IMR-90 (cell line): Measurements from ENCODE around the gene ST3GAL4.

ENCODE experiments used
- BHLHE40 ChIP-seq: fragments of 150-350 bp; IDR thresholded peaks from 2 replicates; pipeline ENCODE4 v1.6.1; 2016; ENCODE audit warnings: mild to moderate bottlenecking, low read depth, low read length
- CEBPB ChIP-seq: IDR thresholded peaks from 2 replicates; pipeline ENCODE4 v1.6.1; 2012; ENCODE audit warnings: low read depth, low read length, improper control_type of control experiment
- CTCF ChIP-seq: conservative IDR thresholded peaks from 2 replicates; pipeline ENCODE4 v1.5.1; 2012; ENCODE audit warnings: mild to moderate bottlenecking, low read depth, low read length, improper control_type of control experiment
- ELK1 ChIP-seq: fragments of 150-350 bp; IDR thresholded peaks from 2 replicates; pipeline ENCODE4 v1.6.1; 2016; ENCODE audit warnings: low read depth, mild to moderate bottlenecking, low read length, moderate library complexity, borderline replicate concordance
- MAFK ChIP-seq: IDR thresholded peaks from 2 replicates; pipeline ENCODE4 v1.6.1; 2012; ENCODE audit warnings: low read depth, low read length, improper control_type of control experiment
- MAZ ChIP-seq: IDR thresholded peaks from 2 replicates; pipeline ENCODE4 v1.6.1; 2012; ENCODE audit warnings: low read depth, mild to moderate bottlenecking, low read length, improper control_type of control experiment, moderate library complexity, borderline replicate concordance
- POLR2A ChIP-seq: IDR thresholded peaks from 2 replicates; pipeline ENCODE4 v1.6.1; 2012; ENCODE audit warnings: mild to moderate bottlenecking, low read depth, low read length
- RAD21 ChIP-seq: IDR thresholded peaks from 2 replicates; pipeline ENCODE4 v1.6.1; 2012; ENCODE audit warnings: low read length, improper control_type of control experiment
- RCOR1 ChIP-seq: IDR thresholded peaks from 2 replicates; pipeline ENCODE4 v1.6.1; 2012; ENCODE audit warnings: mild to moderate bottlenecking, low read length, improper control_type of control experiment; ENCODE audit not compliant: insufficient replicate concordance
- RFX5 ChIP-seq: IDR thresholded peaks from 2 replicates; pipeline ENCODE4 v1.8.0; 2012; ENCODE audit warnings: low read depth, mild to moderate bottlenecking, low read length, moderate library complexity
- SMC3 ChIP-seq: fragments of 150-350 bp; IDR thresholded peaks from 2 replicates; pipeline ENCODE4 v1.6.1; 2016; ENCODE audit warnings: low read depth, mild to moderate bottlenecking, antibody characterized with exemption, low read length, moderate library complexity
- USF2 ChIP-seq: fragments of 150-350 bp; IDR thresholded peaks from 2 replicates; pipeline ENCODE4 v1.6.1; 2017; ENCODE audit warnings: mild to moderate bottlenecking, antibody characterized with exemption, low read length, low read depth

GRCh38 chr11:126408496-126408895 lies 53.0 kb downstream of the ST3GAL4 start:
- TF ChIP-seq RAD21 = no peak
- TF ChIP-seq POLR2A = no peak
- TF ChIP-seq MAFK = no peak
- no peak for TF ChIP-seq CTCF
- no peak for TF ChIP-seq RCOR1
- TF ChIP-seq BHLHE40 = no peak
- TF ChIP-seq ELK1 = no peak
- TF ChIP-seq CEBPB = no peak
- TF ChIP-seq SMC3 = no peak
- TF ChIP-seq MAZ = no peak
- TF ChIP-seq RFX5 = no peak
- TF ChIP-seq USF2 = no peak
